Stimulated activated CD4-positive, alpha-beta T cell treated with anti-CD3 and anti-CD28 coated beads, Interleukin-4, amount 100 ng/mL, for 4 hours (primary cell): ENCODE results near the gene TNK2.

Source experiments
- DNase-seq, 2 experiments: peaks; one replicate each; pipeline ENCODE4 v3.0.0-alpha.2; 2020

Gene TNK2

GRCh38 chr3:195815169-195815771 is 93.1 kb downstream of the TNK2 start:
- DNase-seq = no peak

- no peak for DNase-seq
These were observed 94.3 kb downstream of the TNK2 start for GRCh38 chr3:195813916-195814640.
